ENCODE data around the gene AP3D1. TPM values are rescaled to one million over a fixed set of nuclear protein-coding genes. Genes with fewer than 3 reads are reported as not detected.

The AP3D1 gene
- total RNA-seq, 2 donors from 2014 or later, result 81.4 to 116 TPM

DNA sequence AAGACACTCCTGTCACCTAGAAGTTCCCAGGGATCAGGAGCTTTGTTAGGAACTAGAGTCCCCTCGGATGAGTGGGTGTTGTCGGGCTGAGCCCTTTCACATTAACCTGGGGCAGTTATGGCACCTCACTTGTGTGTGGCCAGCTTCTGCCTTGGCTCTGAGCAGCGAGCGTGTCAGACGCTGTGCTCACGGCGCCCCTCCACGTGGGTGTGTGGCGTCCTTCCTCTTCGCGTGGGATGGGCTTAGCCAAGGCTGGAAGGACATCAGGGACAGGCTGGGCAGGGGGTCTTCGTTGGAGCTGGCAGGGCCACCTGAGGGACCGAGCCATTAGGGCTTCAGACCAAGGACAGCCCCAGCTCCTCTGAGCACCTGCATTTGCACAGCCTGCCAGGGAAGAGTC is 35.8 kb upstream of the AP3D1 start:
- H3K36me3 ChIP-seq, result peaks cover 11% of the 10 kb centered on the region
- no peak for ATAC-seq (ENCODE audit: insufficient number of reproducible peaks, low FRiP score, low read depth)

GRCh38 chr19:2186071-2186846 is 34.9 kb upstream of the AP3D1 start:
- DNase-seq (ENCODE audit: low spot score) (peak; percentile 62), ATAC-seq (ENCODE audit: insufficient number of reproducible peaks, low FRiP score, low read depth) (peak; percentile 56)
- Histone ChIP-seq H3K4me1 (ENCODE audit: control insufficient read depth in 1 of 2, low read depth in 2 of 2) (peaks cover 19 to 63% of the 10 kb centered on the region in 2 donors), H3K36me3 (peaks cover 3% of the 10 kb centered on the region), H3K4me3 (peak overlapping the region; percentile 64), H3K9me3 (no peaks in the 10 kb centered on the region), H3K27ac (peak overlapping the region; percentile 74 to 82), H3K27me3 (replicated peaks; ENCODE audit: insufficient read depth) (no peaks in the 10 kb centered on the region)
- TF ChIP-seq, protein P1, sequence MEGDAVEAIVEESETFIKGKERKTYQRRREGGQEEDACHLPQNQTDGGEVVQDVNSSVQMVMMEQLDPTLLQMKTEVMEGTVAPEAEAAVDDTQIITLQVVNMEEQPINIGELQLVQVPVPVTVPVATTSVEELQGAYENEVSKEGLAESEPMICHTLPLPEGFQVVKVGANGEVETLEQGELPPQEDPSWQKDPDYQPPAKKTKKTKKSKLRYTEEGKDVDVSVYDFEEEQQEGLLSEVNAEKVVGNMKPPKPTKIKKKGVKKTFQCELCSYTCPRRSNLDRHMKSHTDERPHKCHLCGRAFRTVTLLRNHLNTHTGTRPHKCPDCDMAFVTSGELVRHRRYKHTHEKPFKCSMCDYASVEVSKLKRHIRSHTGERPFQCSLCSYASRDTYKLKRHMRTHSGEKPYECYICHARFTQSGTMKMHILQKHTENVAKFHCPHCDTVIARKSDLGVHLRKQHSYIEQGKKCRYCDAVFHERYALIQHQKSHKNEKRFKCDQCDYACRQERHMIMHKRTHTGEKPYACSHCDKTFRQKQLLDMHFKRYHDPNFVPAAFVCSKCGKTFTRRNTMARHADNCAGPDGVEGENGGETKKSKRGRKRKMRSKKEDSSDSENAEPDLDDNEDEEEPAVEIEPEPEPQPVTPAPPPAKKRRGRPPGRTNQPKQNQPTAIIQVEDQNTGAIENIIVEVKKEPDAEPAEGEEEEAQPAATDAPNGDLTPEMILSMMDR (IDR thresholded peaks at IDR 0.05), result no peak

More for the DNA sequence above, 35.8 kb upstream of the AP3D1 start:
- TF ChIP-seq, protein P1 (IDR thresholded peaks at IDR 0.05), result no peak
- H3K27ac ChIP-seq, result peak overlapping the region; percentile 74 to 79
- DNase-seq (ENCODE audit: low spot score), result no peak
- H3K4me3 ChIP-seq, result no peak overlapping the region
- H3K27me3 ChIP-seq (replicated peaks; ENCODE audit: insufficient read depth), result no peaks in the 10 kb centered on the region
- H3K9me3 ChIP-seq, result no peaks in the 10 kb centered on the region
- peaks cover 17 to 54% of the 10 kb centered on the region in 2 donors for H3K4me1 ChIP-seq (ENCODE audit: control insufficient read depth in 1 of 2, low read depth in 2 of 2)

DNA sequence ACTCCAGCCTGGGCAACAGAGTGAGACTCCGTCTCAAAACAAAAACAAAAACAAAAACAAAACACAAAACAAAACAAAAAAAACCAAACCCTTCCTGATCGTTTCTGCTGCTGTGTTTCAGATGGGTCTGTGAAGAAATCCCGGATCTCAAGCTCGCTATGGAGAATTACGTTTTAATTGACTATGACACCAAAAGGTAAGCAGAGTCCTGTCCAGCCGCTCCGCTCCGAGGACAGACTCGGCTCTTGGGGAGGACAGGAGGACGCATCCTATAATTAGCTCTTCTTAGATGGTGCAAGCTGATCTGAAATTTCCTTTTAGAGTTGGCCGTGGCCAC is 34.3 kb upstream of the AP3D1 start:
- no peaks in the 10 kb centered on the region for H3K9me3 ChIP-seq
- DNase-seq (ENCODE audit: low spot score) (no peak), ATAC-seq (ENCODE audit: insufficient number of reproducible peaks, low FRiP score, low read depth) (no peak)
- H3K27me3 ChIP-seq (replicated peaks; ENCODE audit: insufficient read depth), result no peaks in the 10 kb centered on the region
- TF ChIP-seq, protein P1 (IDR thresholded peaks at IDR 0.05), result no peak
- peaks cover 19 to 69% of the 10 kb centered on the region in 2 donors for H3K4me1 ChIP-seq (ENCODE audit: control insufficient read depth in 1 of 2, low read depth in 2 of 2)
- H3K27ac ChIP-seq, result peak overlapping the region; percentile 74 to 82
- peak overlapping the region; percentile 64 for H3K4me3 ChIP-seq
- H3K36me3 ChIP-seq, result peaks cover 4% of the 10 kb centered on the region

DNA sequence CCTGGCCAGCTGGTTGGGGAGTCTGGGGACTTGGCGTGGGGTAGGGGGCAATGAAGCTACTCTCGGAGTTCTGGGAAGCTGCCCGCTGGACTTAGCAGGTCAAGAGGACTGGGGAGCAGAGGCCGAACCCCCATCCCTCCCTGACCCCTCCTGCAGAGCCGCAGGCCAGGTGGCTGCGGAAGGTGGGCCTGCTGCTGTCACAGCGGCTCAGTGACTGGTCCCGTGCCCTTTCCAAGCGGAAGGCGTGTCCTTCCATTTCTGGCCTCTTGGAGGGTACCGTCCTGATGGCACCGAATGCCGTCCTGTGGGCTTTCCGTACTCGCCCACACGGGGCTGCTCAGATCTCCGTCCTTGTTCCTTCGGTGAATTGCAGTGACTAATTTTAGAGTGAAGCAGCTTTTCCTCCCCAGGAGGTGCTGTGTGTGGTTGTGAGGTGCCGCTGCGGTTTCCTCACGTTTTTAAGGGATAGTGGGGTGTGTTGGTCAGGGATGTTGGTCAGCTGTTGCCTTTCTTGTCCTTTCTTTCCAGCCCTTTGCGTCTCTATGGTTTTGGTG is 33.1 kb upstream of the AP3D1 start:
- H3K9me3 ChIP-seq, result no peaks in the 10 kb centered on the region
- TF ChIP-seq, protein P1 (IDR thresholded peaks at IDR 0.05), result no peak
- DNase-seq (ENCODE audit: low spot score) (no peak), ATAC-seq (ENCODE audit: insufficient number of reproducible peaks, low FRiP score, low read depth) (no peak)
- H3K27me3 ChIP-seq (replicated peaks; ENCODE audit: insufficient read depth), result no peaks in the 10 kb centered on the region
- peaks cover 4% of the 10 kb centered on the region for H3K36me3 ChIP-seq
- H3K4me1 ChIP-seq (ENCODE audit: control insufficient read depth in 1 of 2, low read depth in 2 of 2), result peaks cover 19 to 81% of the 10 kb centered on the region in 2 donors
- peak overlapping the region in 1 of 2 donors; percentile 74 for H3K27ac ChIP-seq
- no peak overlapping the region for H3K4me3 ChIP-seq

DNA sequence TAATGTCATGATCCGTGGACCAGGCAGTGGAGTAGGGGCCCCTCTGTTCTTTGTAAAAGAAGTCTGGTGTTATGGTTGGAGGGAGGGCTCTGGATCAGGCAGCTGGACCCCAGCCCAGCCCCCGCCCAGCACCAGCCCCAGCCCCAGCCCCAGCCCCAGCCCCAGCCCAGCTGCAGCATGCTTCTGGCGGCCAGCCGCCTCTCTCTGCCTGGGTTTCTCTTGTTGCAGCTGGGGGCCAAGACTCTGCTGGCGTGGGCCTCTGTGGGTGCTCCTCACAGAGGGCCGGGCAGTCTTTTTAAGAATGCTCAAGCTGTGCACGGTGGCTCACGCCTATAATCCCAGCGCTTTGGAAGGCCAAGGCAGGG is 30.2 kb upstream of the AP3D1 start:
- Histone ChIP-seq H3K36me3 (peaks cover 4% of the 10 kb centered on the region), H3K27me3 (replicated peaks; ENCODE audit: insufficient read depth) (no peaks in the 10 kb centered on the region), H3K4me1 (ENCODE audit: control insufficient read depth in 1 of 2, low read depth in 2 of 2) (peaks cover 10 to 69% of the 10 kb centered on the region in 2 donors), H3K4me3 (no peak overlapping the region), H3K9me3 (no peaks in the 10 kb centered on the region), H3K27ac (no peak overlapping the region)
- TF ChIP-seq, protein P1 (IDR thresholded peaks at IDR 0.05), result no peak
- no peak for ATAC-seq (ENCODE audit: insufficient number of reproducible peaks, low FRiP score, low read depth)
- no peak for DNase-seq (ENCODE audit: low spot score)
